OCI-LY1 (cell line): Measurements from ENCODE around the gene PRKG1.

ENCODE experiments used
- H2AFZ ChIP-seq: fragments of 200-600 bp; sonication (generic), shearing (Covaris generic); 2 replicates; pipeline ENCODE4 v1.6.0; 2014; ENCODE audit warnings: antibody characterized with exemption, mild to moderate bottlenecking, low read length
- H3F3A ChIP-seq: fragments of 200-600 bp; sonication (generic), shearing (Covaris generic); 2 replicates; pipeline ENCODE4 v1.6.0; 2014; ENCODE audit warnings: mild to moderate bottlenecking, antibody characterized with exemption, low read length, moderate library complexity; ENCODE audit not compliant: insufficient read depth
- H3K27ac ChIP-seq: fragments of 200-600 bp; sonication (generic); 2 replicates; pipeline ENCODE4 v1.5.1; 2014; ENCODE audit warnings: low read length, mixed run types, mild to moderate bottlenecking, low read depth; ENCODE audit not compliant: poor library complexity, severe bottlenecking
- H3K27me3 ChIP-seq: fragments of 200-600 bp; sonication (generic); 2 replicates; pipeline ENCODE4 v1.6.0; 2014; ENCODE audit warnings: antibody characterized with exemption, mild to moderate bottlenecking, low read length, moderate library complexity; ENCODE audit not compliant: insufficient read depth
- H3K36me3 ChIP-seq: fragments of 200-600 bp; sonication (generic); 2 replicates; pipeline ENCODE4 v1.6.1; 2014; ENCODE audit warnings: mild to moderate bottlenecking, antibody characterized with exemption, low read length, moderate library complexity, mixed read lengths; ENCODE audit not compliant: insufficient read depth
- H3K4me1 ChIP-seq: fragments of 200-600 bp; sonication (generic); 2 replicates; pipeline ENCODE4 v1.5.1; 2014; ENCODE audit warnings: mild to moderate bottlenecking, low read length, moderate library complexity; ENCODE audit not compliant: insufficient read depth, severe bottlenecking
- H3K4me2 ChIP-seq: fragments of 200-600 bp; sonication (generic), shearing (Covaris generic); 2 replicates; pipeline ENCODE4 v1.6.1; 2014; ENCODE audit warnings: low read length
- H3K4me3 ChIP-seq: fragments of 200-600 bp; sonication (generic); 2 replicates; pipeline ENCODE4 v1.5.1; 2014; ENCODE audit warnings: low read length, low read depth, mild to moderate bottlenecking, mixed read lengths; ENCODE audit not compliant: poor library complexity, severe bottlenecking
- H3K79me2 ChIP-seq: fragments of 200-600 bp; shearing (Covaris generic); 2 replicates; pipeline ENCODE4 v1.6.1; 2016; ENCODE audit warnings: mixed run types, low read length, mixed read lengths; ENCODE audit not compliant: insufficient read depth
- H3K9ac ChIP-seq: fragments of 200-600 bp; sonication (generic), shearing (Covaris generic); 2 replicates; pipeline ENCODE4 v1.6.1; 2014; ENCODE audit warnings: mild to moderate bottlenecking, low read length, mixed read lengths
- H3K9me2 ChIP-seq: fragments of 200-600 bp; sonication (generic), shearing (Covaris generic); 2 replicates; pipeline ENCODE4 v1.6.1; 2014; ENCODE audit warnings: low read depth, mild to moderate bottlenecking, low read length, mixed read lengths
- H3K9me3 ChIP-seq: fragments of 200-600 bp; shearing (Covaris generic); 2 replicates; pipeline ENCODE4 v1.6.1; 2014; ENCODE audit warnings: low read length, mixed read lengths
- H4K20me1 ChIP-seq: fragments of 200-600 bp; sonication (generic), shearing (Covaris generic); 2 replicates; pipeline ENCODE4 v1.6.0; 2016; ENCODE audit warnings: mild to moderate bottlenecking, low read length; ENCODE audit not compliant: insufficient read depth
- CTCF ChIP-seq: fragments of 200-600 bp; sonication (generic), shearing (Covaris generic); IDR thresholded peaks from 2 replicates; pipeline ENCODE4 v1.5.1; 2017; ENCODE audit warnings: mild to moderate bottlenecking, antibody characterized with exemption, low read length, moderate library complexity, mixed read lengths
- EZH2 ChIP-seq: fragments of 200-600 bp; sonication (generic), shearing (Covaris generic); IDR thresholded peaks from 2 replicates; pipeline ENCODE4 v1.8.0; 2017; ENCODE audit warnings: borderline replicate concordance, mixed run types, mild to moderate bottlenecking, antibody characterized with exemption, low read length, moderate library complexity, mixed read lengths

Gene PRKG1

GRCh38 chr10:52007091-52007490 is 932.8 kb downstream of the PRKG1 start:
- Histone ChIP-seq H3K27me3 (no peaks in the 10 kb centered on the region), H3K9me2 (no peaks in the 10 kb centered on the region), H3F3A (no peaks in the 10 kb centered on the region), H3K79me2 (no peaks in the 10 kb centered on the region), H4K20me1 (no peaks in the 10 kb centered on the region), H3K27ac (no peak overlapping the region), H3K4me2 (no peak overlapping the region), H3K4me3 (no peak overlapping the region), H3K9me3 (no peaks in the 10 kb centered on the region), H2AFZ (no peak overlapping the region), H3K4me1 (no peaks in the 10 kb centered on the region), H3K36me3 (no peaks in the 10 kb centered on the region), H3K9ac (no peak overlapping the region)
- no peak for TF ChIP-seq EZH2
- TF ChIP-seq CTCF, result no peak

GRCh38 chr10:52011118-52011517 is 936.8 kb downstream of the PRKG1 start:
- Histone ChIP-seq H3F3A (no peaks in the 10 kb centered on the region), H3K4me1 (no peaks in the 10 kb centered on the region), H3K36me3 (no peaks in the 10 kb centered on the region), H3K79me2 (no peaks in the 10 kb centered on the region), H2AFZ (no peak overlapping the region), H3K27me3 (no peaks in the 10 kb centered on the region), H3K9me2 (no peaks in the 10 kb centered on the region), H3K9me3 (no peaks in the 10 kb centered on the region), H3K9ac (no peak overlapping the region), H4K20me1 (no peaks in the 10 kb centered on the region), H3K27ac (no peak overlapping the region), H3K4me3 (no peak overlapping the region), H3K4me2 (no peak overlapping the region)
- TF ChIP-seq EZH2, result no peak
- no peak for TF ChIP-seq CTCF

- H3K4me3 ChIP-seq, result no peak overlapping the region
- no peaks in the 10 kb centered on the region for H4K20me1 ChIP-seq
- no peak overlapping the region for H3K27ac ChIP-seq
- no peaks in the 10 kb centered on the region for H3K9me3 ChIP-seq
- H3K36me3 ChIP-seq, result no peaks in the 10 kb centered on the region
- no peaks in the 10 kb centered on the region for H3K9me2 ChIP-seq
- no peak overlapping the region for H3K9ac ChIP-seq
- no peaks in the 10 kb centered on the region for H3K79me2 ChIP-seq
- no peaks in the 10 kb centered on the region for H3F3A ChIP-seq
- H3K4me1 ChIP-seq, result no peaks in the 10 kb centered on the region
- H2AFZ ChIP-seq, result no peak overlapping the region
- H3K4me2 ChIP-seq, result no peak overlapping the region
- TF ChIP-seq EZH2, result no peak
- TF ChIP-seq CTCF, result no peak
- no peaks in the 10 kb centered on the region for H3K27me3 ChIP-seq
Measured at GRCh38 chr10:52019077-52019555, 944.8 kb downstream of the PRKG1 start.
